ENCODE results near the gene STXBP4. TPM values are rescaled to one million over a fixed set of nuclear protein-coding genes. Genes with fewer than 3 reads are reported as not detected.

The STXBP4 gene
- total RNA-seq, 1 donor from 2014 or later = 9.4 TPM

DNA sequence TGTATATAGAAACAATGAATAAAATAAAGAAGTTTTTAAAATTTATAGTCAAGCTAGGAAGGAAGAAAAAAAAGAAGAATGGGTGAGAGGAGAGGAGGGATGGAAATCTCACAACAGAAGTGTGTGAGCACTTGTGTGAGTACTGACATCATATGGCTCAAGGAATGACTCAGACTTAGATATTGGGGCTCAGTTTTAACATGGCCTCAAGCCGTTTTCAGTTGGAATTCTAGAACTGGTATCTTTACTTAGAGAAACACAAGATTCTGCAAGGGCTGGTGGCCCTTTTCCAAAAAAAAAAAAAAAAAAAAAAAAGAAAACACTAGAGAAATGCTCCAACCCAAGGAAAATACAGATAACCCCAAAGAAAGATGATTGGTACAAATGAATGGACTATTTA is 55.1 kb downstream of the STXBP4 start:
- no peak overlapping the region for H3K27ac ChIP-seq (ENCODE audit: low read depth, low read length)
- H3K4me1 ChIP-seq (ENCODE audit: control insufficient read depth in 3 of 3, insufficient read depth in 3 of 3, low read length in 3 of 3) = no peaks in the 10 kb centered on the region
- peaks cover 0 to 2% (median 0%) of the 10 kb centered on the region in 3 donors for H3K36me3 ChIP-seq (ENCODE audit: control insufficient read depth in 3 of 3, insufficient read depth in 3 of 3, low read length in 3 of 3)
- no peaks in the 10 kb centered on the region for H3K27me3 ChIP-seq (ENCODE audit: control insufficient read depth in 3 of 3, insufficient read depth in 3 of 3, low read length in 3 of 3)
- H3K9me3 ChIP-seq (ENCODE audit: control insufficient read depth in 3 of 3, low read length in 3 of 3) = no peaks in the 10 kb centered on the region
- H3K9ac ChIP-seq (ENCODE audit: low read depth in 1 of 3, low read length in 3 of 3) = no peak overlapping the region
- no peak overlapping the region for H3K4me3 ChIP-seq (ENCODE audit: low read length in 3 of 3)

DNA sequence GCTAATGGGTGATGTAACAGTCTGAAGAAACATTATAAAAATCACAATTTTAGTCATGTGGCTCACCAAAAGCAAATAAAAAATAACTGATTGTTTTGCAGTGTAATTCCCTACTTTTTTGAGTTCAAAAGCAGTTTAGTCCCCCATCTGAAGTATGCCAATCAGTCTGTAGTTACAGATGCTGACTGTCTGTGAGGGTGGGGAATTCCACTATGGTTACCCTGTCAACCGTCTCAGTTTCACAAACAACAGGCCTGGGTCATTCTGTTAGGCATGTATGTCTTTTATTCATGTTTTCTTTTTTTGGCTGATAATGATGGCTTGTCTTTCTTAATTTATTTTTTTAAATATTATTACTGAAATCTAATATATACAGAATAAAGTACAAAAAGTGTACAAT is 69.3 kb downstream of the STXBP4 start:
- Histone ChIP-seq H3K4me1 (ENCODE audit: control insufficient read depth in 3 of 3, insufficient read depth in 3 of 3, low read length in 3 of 3) (no peaks in the 10 kb centered on the region), H3K4me3 (ENCODE audit: low read length in 3 of 3) (no peak overlapping the region), H3K27ac (ENCODE audit: low read depth, low read length) (no peak overlapping the region)

DNA sequence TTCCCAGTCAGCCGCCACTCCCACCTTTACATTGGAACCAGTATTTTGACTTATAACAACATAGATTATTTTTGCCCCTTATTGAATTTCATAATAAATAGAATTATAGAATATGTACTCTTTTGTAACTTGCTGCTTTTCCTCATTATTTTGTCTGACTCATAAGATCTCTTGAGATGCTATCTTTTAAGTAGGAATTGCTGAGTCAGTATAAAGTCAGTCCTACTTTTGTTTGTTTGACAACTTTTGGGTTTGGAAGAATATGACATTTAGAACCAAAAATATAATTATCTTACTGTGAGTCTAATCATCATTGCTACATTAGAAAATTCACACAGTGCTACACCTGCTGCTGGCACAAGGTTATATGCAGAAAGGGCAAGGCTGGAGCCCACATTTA is 69.7 kb downstream of the STXBP4 start:
- Histone ChIP-seq H3K4me3 (ENCODE audit: low read length in 3 of 3) (no peak overlapping the region), H3K27ac (ENCODE audit: low read depth, low read length) (no peak overlapping the region), H3K36me3 (ENCODE audit: control insufficient read depth in 3 of 3, insufficient read depth in 3 of 3, low read length in 3 of 3) (peaks cover 0 to 2% (median 0%) of the 10 kb centered on the region in 3 donors), H3K4me1 (ENCODE audit: control insufficient read depth in 3 of 3, insufficient read depth in 3 of 3, low read length in 3 of 3) (no peaks in the 10 kb centered on the region), H3K27me3 (ENCODE audit: control insufficient read depth in 3 of 3, insufficient read depth in 3 of 3, low read length in 3 of 3) (no peaks in the 10 kb centered on the region), H3K9ac (ENCODE audit: low read depth in 1 of 3, low read length in 3 of 3) (no peak overlapping the region), H3K9me3 (ENCODE audit: control insufficient read depth in 3 of 3, low read length in 3 of 3) (no peaks in the 10 kb centered on the region)

More for the DNA sequence above, 69.3 kb downstream of the STXBP4 start:
- Histone ChIP-seq H3K36me3 (ENCODE audit: control insufficient read depth in 3 of 3, insufficient read depth in 3 of 3, low read length in 3 of 3) (peaks cover 0 to 2% (median 0%) of the 10 kb centered on the region in 3 donors), H3K9ac (ENCODE audit: low read depth in 1 of 3, low read length in 3 of 3) (no peak overlapping the region), H3K9me3 (ENCODE audit: control insufficient read depth in 3 of 3, low read length in 3 of 3) (no peaks in the 10 kb centered on the region), H3K27me3 (ENCODE audit: control insufficient read depth in 3 of 3, insufficient read depth in 3 of 3, low read length in 3 of 3) (no peaks in the 10 kb centered on the region)

DNA sequence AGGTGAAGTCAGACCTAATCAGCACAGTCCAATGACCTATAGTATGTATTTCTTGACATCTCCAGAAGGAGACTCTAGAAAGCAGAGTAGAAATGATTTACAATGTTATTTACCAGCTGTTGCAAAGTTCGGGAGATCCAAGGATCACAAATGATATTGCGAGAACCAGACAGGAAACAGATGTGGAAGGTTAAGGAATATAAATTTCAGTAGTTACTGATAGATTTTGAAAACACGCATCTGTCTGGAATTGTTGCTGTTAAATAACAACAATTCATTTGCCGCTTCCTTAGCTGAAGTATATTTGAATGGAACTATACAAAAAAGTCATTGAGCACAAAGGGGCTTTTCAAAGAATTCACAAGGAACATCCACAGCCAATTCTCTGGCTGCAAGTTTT is 72.0 kb downstream of the STXBP4 start:
- H3K27ac ChIP-seq (ENCODE audit: low read depth, low read length) = no peak overlapping the region
- H3K4me1 ChIP-seq (ENCODE audit: control insufficient read depth in 3 of 3, insufficient read depth in 3 of 3, low read length in 3 of 3) = no peaks in the 10 kb centered on the region
- no peaks in the 10 kb centered on the region for H3K27me3 ChIP-seq (ENCODE audit: control insufficient read depth in 3 of 3, insufficient read depth in 3 of 3, low read length in 3 of 3)
- H3K9me3 ChIP-seq (ENCODE audit: control insufficient read depth in 3 of 3, low read length in 3 of 3) = no peaks in the 10 kb centered on the region
- H3K9ac ChIP-seq (ENCODE audit: low read depth in 1 of 3, low read length in 3 of 3) = no peak overlapping the region
- H3K36me3 ChIP-seq (ENCODE audit: control insufficient read depth in 3 of 3, insufficient read depth in 3 of 3, low read length in 3 of 3) = peaks cover 0 to 2% (median 0%) of the 10 kb centered on the region in 3 donors
- H3K4me3 ChIP-seq (ENCODE audit: low read length in 3 of 3) = no peak overlapping the region

DNA sequence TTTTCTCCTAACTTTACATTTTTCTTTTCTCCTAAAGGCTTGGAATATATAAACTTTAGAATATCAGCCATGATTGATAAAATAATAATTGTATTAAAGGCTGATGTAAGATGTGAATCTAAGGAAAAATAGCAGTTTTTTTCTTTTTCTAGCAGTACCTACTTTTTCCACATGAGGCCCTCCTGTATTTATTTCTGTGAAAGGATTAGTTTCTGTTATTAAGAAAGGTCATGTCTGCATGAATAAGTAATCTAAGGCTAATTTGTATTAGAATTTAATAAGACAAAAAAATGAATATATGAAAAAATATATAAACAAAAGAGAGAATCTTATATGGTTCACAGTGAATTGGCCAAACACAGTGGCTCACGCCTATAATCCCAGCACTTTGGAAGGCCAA is 85.3 kb downstream of the STXBP4 start:
- Histone ChIP-seq H3K27me3 (ENCODE audit: control insufficient read depth in 3 of 3, insufficient read depth in 3 of 3, low read length in 3 of 3) (no peaks in the 10 kb centered on the region), H3K4me1 (ENCODE audit: control insufficient read depth in 3 of 3, insufficient read depth in 3 of 3, low read length in 3 of 3) (no peaks in the 10 kb centered on the region), H3K9me3 (ENCODE audit: control insufficient read depth in 3 of 3, low read length in 3 of 3) (no peaks in the 10 kb centered on the region), H3K9ac (ENCODE audit: low read depth in 1 of 3, low read length in 3 of 3) (no peak overlapping the region), H3K36me3 (ENCODE audit: control insufficient read depth in 3 of 3, insufficient read depth in 3 of 3, low read length in 3 of 3) (no peaks in the 10 kb centered on the region), H3K4me3 (ENCODE audit: low read length in 3 of 3) (no peak overlapping the region), H3K27ac (ENCODE audit: low read depth, low read length) (no peak overlapping the region)

DNA sequence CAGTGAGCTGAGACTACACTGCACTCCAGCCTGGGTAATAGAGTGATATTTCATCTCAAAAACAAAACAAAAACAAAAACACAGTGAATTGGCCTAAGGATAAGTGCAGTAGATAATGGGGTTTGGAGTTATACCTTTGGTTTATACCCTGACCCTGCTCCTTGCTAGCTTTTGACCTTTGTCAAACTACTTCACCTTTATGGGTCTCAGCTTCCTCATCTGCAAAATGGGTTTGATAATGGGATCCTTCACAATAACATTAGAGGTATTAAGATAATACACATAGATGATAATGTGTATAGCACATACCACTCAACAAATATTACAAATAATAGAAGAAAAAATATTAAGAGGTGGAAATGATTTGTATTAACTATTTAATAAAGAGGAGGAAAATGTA is 85.9 kb downstream of the STXBP4 start:
- Histone ChIP-seq H3K4me3 (ENCODE audit: low read length in 3 of 3) (no peak overlapping the region), H3K4me1 (ENCODE audit: control insufficient read depth in 3 of 3, insufficient read depth in 3 of 3, low read length in 3 of 3) (no peaks in the 10 kb centered on the region), H3K27me3 (ENCODE audit: control insufficient read depth in 3 of 3, insufficient read depth in 3 of 3, low read length in 3 of 3) (no peaks in the 10 kb centered on the region), H3K36me3 (ENCODE audit: control insufficient read depth in 3 of 3, insufficient read depth in 3 of 3, low read length in 3 of 3) (no peaks in the 10 kb centered on the region), H3K9me3 (ENCODE audit: control insufficient read depth in 3 of 3, low read length in 3 of 3) (no peaks in the 10 kb centered on the region), H3K9ac (ENCODE audit: low read depth in 1 of 3, low read length in 3 of 3) (no peak overlapping the region), H3K27ac (ENCODE audit: low read depth, low read length) (no peak overlapping the region)

DNA sequence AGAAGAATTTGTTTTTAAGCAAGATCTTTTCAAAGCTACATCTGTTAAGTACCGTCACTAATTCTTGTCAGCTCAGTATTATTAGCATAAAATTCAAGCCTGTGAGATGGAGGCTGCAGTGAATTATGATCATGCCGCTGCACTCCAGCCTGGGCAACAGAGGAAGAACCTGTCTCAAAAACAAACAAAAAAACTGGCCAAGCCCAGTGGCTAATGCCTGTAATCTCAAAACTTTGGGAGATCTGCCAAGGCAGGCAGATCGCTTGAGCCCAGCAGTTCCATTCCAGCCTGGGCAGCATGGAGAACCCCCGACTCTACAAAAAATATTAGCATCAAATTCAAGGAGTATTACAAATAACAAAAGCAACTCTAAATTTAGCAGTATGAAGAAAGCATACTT is 88.0 kb downstream of the STXBP4 start:
- no peak overlapping the region for H3K4me3 ChIP-seq (ENCODE audit: low read length in 3 of 3)

DNA sequence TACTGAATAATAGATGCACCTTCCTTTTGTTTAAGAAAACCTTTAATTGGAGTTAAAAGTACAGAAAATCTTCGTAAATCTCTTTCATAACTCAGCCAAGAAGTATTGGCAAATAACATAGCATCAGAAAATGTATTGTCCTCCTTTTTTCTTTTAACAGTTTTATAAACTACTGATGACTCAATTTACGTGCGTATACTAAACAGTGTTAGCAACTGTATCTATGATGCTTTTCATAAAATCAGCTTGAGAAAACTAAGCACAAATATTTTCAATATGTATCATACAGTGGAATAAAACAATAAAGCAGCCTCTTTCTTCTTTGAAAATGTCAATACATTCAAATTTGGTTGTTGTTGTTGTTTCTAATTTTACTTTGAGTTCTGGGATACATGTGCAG is 88.6 kb downstream of the STXBP4 start:
- H3K27ac ChIP-seq (ENCODE audit: low read depth, low read length) = no peak overlapping the region
- no peaks in the 10 kb centered on the region for H3K4me1 ChIP-seq (ENCODE audit: control insufficient read depth in 3 of 3, insufficient read depth in 3 of 3, low read length in 3 of 3)
- no peaks in the 10 kb centered on the region for H3K27me3 ChIP-seq (ENCODE audit: control insufficient read depth in 3 of 3, insufficient read depth in 3 of 3, low read length in 3 of 3)
- no peak overlapping the region for H3K4me3 ChIP-seq (ENCODE audit: low read length in 3 of 3)
- H3K9me3 ChIP-seq (ENCODE audit: control insufficient read depth in 3 of 3, low read length in 3 of 3) = no peaks in the 10 kb centered on the region
- no peak overlapping the region for H3K9ac ChIP-seq (ENCODE audit: low read depth in 1 of 3, low read length in 3 of 3)
- no peaks in the 10 kb centered on the region for H3K36me3 ChIP-seq (ENCODE audit: control insufficient read depth in 3 of 3, insufficient read depth in 3 of 3, low read length in 3 of 3)

More for the DNA sequence above, 88.0 kb downstream of the STXBP4 start:
- Histone ChIP-seq H3K9me3 (ENCODE audit: control insufficient read depth in 3 of 3, low read length in 3 of 3) (no peaks in the 10 kb centered on the region), H3K27me3 (ENCODE audit: control insufficient read depth in 3 of 3, insufficient read depth in 3 of 3, low read length in 3 of 3) (no peaks in the 10 kb centered on the region), H3K36me3 (ENCODE audit: control insufficient read depth in 3 of 3, insufficient read depth in 3 of 3, low read length in 3 of 3) (no peaks in the 10 kb centered on the region), H3K4me1 (ENCODE audit: control insufficient read depth in 3 of 3, insufficient read depth in 3 of 3, low read length in 3 of 3) (no peaks in the 10 kb centered on the region), H3K27ac (ENCODE audit: low read depth, low read length) (no peak overlapping the region), H3K9ac (ENCODE audit: low read depth in 1 of 3, low read length in 3 of 3) (peak overlapping the region in 1 of 3 donors; percentile 8)

DNA sequence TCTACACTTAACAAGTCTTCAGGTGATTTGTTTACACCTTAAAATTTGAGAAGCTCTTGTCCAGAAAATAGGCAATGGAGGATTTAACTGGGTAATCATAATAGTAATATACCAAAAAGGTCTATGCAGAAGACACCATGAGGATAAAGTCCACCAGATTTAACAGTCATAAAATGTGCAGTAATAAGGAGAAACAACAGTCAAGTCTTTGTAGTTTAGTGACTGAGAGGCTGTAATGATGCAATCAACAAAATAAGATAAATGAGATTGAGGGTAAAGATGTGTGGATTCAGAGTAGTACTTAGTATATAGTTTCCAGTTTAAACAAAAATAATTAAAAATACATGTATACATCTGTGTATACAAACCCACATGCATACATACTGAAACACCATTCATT is 91.2 kb downstream of the STXBP4 start:
- no peaks in the 10 kb centered on the region for H3K36me3 ChIP-seq (ENCODE audit: control insufficient read depth in 3 of 3, insufficient read depth in 3 of 3, low read length in 3 of 3)
- no peaks in the 10 kb centered on the region for H3K9me3 ChIP-seq (ENCODE audit: control insufficient read depth in 3 of 3, low read length in 3 of 3)
- H3K9ac ChIP-seq (ENCODE audit: low read depth in 1 of 3, low read length in 3 of 3) = no peak overlapping the region
- H3K4me1 ChIP-seq (ENCODE audit: control insufficient read depth in 3 of 3, insufficient read depth in 3 of 3, low read length in 3 of 3) = no peaks in the 10 kb centered on the region
- no peaks in the 10 kb centered on the region for H3K27me3 ChIP-seq (ENCODE audit: control insufficient read depth in 3 of 3, insufficient read depth in 3 of 3, low read length in 3 of 3)
- no peak overlapping the region for H3K4me3 ChIP-seq (ENCODE audit: low read length in 3 of 3)
- H3K27ac ChIP-seq (ENCODE audit: low read depth, low read length) = no peak overlapping the region

DNA sequence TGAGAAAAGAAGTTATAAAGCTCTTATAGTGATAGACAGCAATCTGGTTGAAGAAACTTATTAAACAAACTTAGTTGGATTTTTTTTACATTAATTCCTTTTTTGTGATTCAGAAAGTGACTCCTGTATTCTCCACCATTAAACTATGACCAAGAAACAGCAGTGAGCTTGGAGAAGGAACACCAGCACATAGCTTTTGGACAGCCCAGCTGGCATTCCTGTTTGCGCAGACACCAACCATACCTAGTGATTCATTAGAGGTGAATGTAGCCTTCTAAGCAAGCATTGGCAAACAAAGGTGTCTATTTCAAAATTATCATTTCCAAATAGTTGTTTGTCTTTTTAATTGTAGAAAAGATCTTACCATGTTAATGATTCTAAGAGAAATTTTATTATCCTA is 94.4 kb downstream of the STXBP4 start:
- H3K36me3 ChIP-seq (ENCODE audit: control insufficient read depth in 3 of 3, insufficient read depth in 3 of 3, low read length in 3 of 3) = no peaks in the 10 kb centered on the region
- no peak overlapping the region for H3K4me3 ChIP-seq (ENCODE audit: low read length in 3 of 3)
- no peaks in the 10 kb centered on the region for H3K9me3 ChIP-seq (ENCODE audit: control insufficient read depth in 3 of 3, low read length in 3 of 3)
- H3K27me3 ChIP-seq (ENCODE audit: control insufficient read depth in 3 of 3, insufficient read depth in 3 of 3, low read length in 3 of 3) = no peaks in the 10 kb centered on the region
- no peaks in the 10 kb centered on the region for H3K4me1 ChIP-seq (ENCODE audit: control insufficient read depth in 3 of 3, insufficient read depth in 3 of 3, low read length in 3 of 3)
- H3K27ac ChIP-seq (ENCODE audit: low read depth, low read length) = no peak overlapping the region
- H3K9ac ChIP-seq (ENCODE audit: low read depth in 1 of 3, low read length in 3 of 3) = no peak overlapping the region

Data from skeletal muscle tissue (tissue), 4 donors.